Body of pancreas (tissue), 4 donors: ENCODE results near the gene MEF2D. TPM values are rescaled to one million over a fixed set of nuclear protein-coding genes. Genes with fewer than 3 reads are reported as not detected.

Experiments
- ATAC-seq: fragments of 150-250 bp; one replicate; pipeline ENCODE4 v1.9.1; 2016
- DNase-seq, 4 donors: peaks; one replicate each; pipeline ENCODE4 v3.0.0-alpha.2; 2019
- H3K27ac ChIP-seq, 4 donors: fragments of 200-600 bp; sonication (generic); 1 replicate in 3 of 4; 2 replicates in 1 of 4; pipeline versions ENCODE4 v1.5.1 to v1.6.1; 2016 to 2019; ENCODE audit warnings: mild to moderate bottlenecking in 1 of 4, mixed read lengths in 1 of 4, moderate library complexity in 1 of 4
- H3K27me3 ChIP-seq, 2 donors: fragments of 200-600 bp; sonication (generic); one replicate each; pipeline ENCODE4 v1.6.0; 2016; ENCODE audit warnings: mild to moderate bottlenecking in 1 of 2
- H3K36me3 ChIP-seq, 2 donors: fragments of 200-600 bp; sonication (generic); replicated peaks in 1 of 2; 2 replicates each; pipeline ENCODE4 v1.5.1; 2016; ENCODE audit warnings: low read depth in 2 of 2; ENCODE audit not compliant: insufficient read depth in 1 of 2
- H3K4me1 ChIP-seq: fragments of 200-600 bp; sonication (generic); one replicate; pipeline ENCODE4 v1.6.0; 2016
- H3K4me3 ChIP-seq, 2 donors: fragments of 200-600 bp; sonication (generic); 1 replicate in 1 of 2; 2 replicates in 1 of 2; pipeline ENCODE4 v1.5.1; 2016 to 2019
- H3K9me3 ChIP-seq, 3 donors: fragments of 200-600 bp; sonication (generic); 1 replicate in 2 of 3; 2 replicates in 1 of 3; pipeline ENCODE4 v1.5.1; 2016
- POLR2A ChIP-seq, 3 donors: fragments of 450-650 bp; IDR thresholded peaks; one replicate each; pipeline ENCODE4 v1.6.1; 2016; ENCODE audit warnings: antibody characterized with exemption in 3 of 3, mild to moderate bottlenecking in 2 of 3
- WGBS, 2 donors: methylation state at CpG; one replicate each; pipeline ENCODE4 v1.1.5; 2017; 5-methylcytosine and 5-hydroxymethylcytosine counted together
- intact Hi-C: fragments of 100-400 bp; cut with DNase I; formaldehyde crosslinking; loops from one replicate; pipeline ENCODE4 v1.15.1; 2023
- total RNA-seq, 2 donors: library from RNA; depleted of rRNA; stranded (reverse); fragments of >200 nt; gene quantifications; one replicate each; pipeline ENCODE4 v1.1.0, GENCODE V29; 2016
- TF ChIP-seq, protein P1 (sequence below), 7 experiments: fragments of 450-650 bp in 4 of 7; fragments of 200-600 bp in 3 of 7; sonication (generic) in 3 of 7; IDR thresholded peaks; one replicate each; pipeline ENCODE4 v1.5.1; 2016 to 2019; ENCODE audit warnings: antibody characterized with exemption in 7 of 7

MEF2D gene
- total RNA-seq, 2 donors from 2014 or later = 15.6 to 18.1 TPM

DNA sequence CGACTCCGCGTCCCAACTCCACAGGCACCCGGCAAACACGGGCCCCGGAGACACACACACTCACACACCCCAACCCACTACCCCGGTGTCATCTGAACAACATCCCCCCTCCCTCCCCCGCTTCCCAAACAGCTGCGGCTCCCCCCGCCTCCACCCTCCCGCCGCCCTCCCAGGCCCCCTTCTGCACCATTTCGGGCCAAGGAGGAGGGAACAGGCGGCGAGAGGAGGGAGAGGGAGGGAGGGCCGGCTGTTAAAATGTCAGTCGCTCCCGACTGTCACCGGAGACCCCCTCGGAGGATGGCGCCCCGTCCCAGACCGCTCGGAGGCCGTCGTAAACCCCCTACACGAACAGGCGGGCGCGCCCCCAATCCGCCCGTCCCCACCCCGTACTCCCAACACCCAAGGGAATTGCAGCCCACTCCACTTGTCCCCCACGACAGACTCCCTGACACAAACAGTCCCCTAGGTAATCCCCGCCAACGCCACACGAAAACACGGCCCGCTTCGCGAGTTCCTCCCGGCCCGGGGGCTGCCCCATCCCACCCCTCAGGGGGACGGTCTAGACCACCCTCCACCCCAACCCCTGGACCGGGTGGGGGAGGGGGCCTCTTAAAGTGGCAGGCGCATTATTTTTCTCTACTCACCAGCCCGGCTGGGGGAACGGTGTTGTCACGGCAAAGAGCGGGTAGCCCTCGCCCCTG is 583 bp downstream of the MEF2D start:
- no peak for TF ChIP-seq POLR2A (IDR thresholded peaks at IDR 0.05)
- TF ChIP-seq, protein P1, sequence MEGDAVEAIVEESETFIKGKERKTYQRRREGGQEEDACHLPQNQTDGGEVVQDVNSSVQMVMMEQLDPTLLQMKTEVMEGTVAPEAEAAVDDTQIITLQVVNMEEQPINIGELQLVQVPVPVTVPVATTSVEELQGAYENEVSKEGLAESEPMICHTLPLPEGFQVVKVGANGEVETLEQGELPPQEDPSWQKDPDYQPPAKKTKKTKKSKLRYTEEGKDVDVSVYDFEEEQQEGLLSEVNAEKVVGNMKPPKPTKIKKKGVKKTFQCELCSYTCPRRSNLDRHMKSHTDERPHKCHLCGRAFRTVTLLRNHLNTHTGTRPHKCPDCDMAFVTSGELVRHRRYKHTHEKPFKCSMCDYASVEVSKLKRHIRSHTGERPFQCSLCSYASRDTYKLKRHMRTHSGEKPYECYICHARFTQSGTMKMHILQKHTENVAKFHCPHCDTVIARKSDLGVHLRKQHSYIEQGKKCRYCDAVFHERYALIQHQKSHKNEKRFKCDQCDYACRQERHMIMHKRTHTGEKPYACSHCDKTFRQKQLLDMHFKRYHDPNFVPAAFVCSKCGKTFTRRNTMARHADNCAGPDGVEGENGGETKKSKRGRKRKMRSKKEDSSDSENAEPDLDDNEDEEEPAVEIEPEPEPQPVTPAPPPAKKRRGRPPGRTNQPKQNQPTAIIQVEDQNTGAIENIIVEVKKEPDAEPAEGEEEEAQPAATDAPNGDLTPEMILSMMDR (IDR thresholded peaks at IDR 0.05) = no peak
- H3K4me3 ChIP-seq = peak overlapping the region; percentile 81 to 91
- H3K9me3 ChIP-seq = no peaks in the 10 kb centered on the region
- DNase-seq (peak; percentile 57 to 63 (median 60)), ATAC-seq (peak; percentile 0)
- H3K27me3 ChIP-seq = no peaks in the 10 kb centered on the region
- 0% methylated on average over 5 to 47 of the region's 51 CpGs for WGBS, 2 donors
- intact Hi-C loops = no loop called here
- peaks cover 79% of the 10 kb centered on the region for H3K4me1 ChIP-seq
- H3K27ac ChIP-seq = peak overlapping the region; percentile 99 to 100 (median 100)
- H3K36me3 ChIP-seq = no peaks in the 10 kb centered on the region

DNA sequence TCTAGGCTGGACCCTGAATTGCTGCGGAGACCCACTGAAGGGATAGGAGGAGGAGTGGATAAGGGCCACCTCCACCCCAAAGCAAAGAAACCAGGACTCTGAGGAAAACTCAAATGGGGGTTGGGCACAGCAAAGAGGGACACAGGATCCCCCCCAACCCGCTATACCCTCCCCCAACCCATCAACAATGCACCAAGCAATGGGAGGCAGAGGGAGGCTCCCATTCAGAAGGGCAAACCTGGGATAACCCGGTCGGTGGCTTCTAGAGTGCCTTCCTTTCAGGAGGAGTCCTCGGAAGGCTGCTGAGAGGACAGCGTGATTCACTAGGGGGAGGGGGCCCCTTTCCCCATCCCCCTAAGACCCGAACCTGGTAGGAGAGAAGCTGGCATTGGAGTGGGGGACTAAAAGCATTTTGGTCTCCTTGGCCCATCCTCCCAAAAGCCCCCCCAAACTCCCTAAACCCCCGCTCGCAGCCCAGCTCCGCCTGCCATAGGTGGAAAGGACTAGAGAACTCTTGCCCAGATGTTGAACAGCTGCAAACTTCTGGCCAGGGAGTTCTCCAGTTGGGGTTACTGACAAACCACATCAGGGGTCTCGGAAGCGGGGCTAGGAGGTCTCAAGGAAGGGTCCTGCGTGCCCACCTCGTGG is 1.3 kb downstream of the MEF2D start:
- H3K36me3 ChIP-seq = no peaks in the 10 kb centered on the region
- H3K27ac ChIP-seq = peak overlapping the region; percentile 99 to 100 (median 100)
- H3K27me3 ChIP-seq = no peaks in the 10 kb centered on the region
- peak in 1 of 3 donors; percentile 35 for TF ChIP-seq POLR2A (IDR thresholded peaks at IDR 0.05)
- TF ChIP-seq, protein P1 (IDR thresholded peaks at IDR 0.05) = no peak
- H3K4me3 ChIP-seq = peak overlapping the region; percentile 81 to 91
- DNase-seq (no peak), ATAC-seq (no peak)
- intact Hi-C loops = no loop called here
- peaks cover 79% of the 10 kb centered on the region for H3K4me1 ChIP-seq
- H3K9me3 ChIP-seq = no peaks in the 10 kb centered on the region
- 0% methylated on average over 7 to 14 of the region's 14 CpGs for WGBS, 2 donors

DNA sequence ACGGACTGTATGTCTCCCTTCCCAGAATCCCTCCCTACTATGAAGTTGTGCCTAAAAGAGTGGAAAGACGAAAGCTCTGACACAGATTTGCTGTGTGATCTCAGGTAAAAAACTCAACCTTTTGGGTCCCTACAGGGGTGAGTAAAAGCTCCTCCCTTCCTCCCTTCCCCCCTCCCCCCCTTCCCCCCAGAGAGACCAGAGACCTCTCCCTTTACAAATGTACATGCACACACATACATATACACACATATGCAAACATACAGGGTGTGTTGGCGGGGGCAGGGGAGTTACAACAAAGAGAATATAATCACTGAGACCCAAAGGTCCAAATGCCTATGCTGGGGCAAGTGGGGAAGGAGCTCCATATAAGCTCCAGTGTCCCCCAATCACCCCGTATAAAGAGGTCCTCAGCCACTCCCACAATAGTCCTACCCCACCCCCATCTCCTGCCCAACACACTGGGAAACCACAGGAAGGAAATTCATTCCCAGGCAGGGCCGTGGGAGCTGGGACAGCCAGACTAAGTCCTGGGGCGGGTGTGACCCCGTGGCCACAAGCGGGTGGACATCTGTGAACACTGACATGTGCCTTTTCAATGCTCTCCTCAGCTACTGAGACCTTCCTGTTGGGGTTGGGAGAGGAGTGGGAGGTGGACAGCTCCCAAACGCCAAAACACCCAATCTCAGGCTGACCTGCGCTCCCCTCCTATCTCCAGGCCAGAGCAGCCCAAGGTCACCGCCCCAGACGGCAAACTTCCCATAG is 2.0 kb downstream of the MEF2D start:
- H3K9me3 ChIP-seq = no peaks in the 10 kb centered on the region
- DNase-seq (peak; percentile 63 to 79 (median 72)), ATAC-seq (no peak)
- TF ChIP-seq, protein P1 (IDR thresholded peaks at IDR 0.05) = no peak
- peak; percentile 27 to 63 (median 59) for TF ChIP-seq POLR2A (IDR thresholded peaks at IDR 0.05)
- no peaks in the 10 kb centered on the region for H3K27me3 ChIP-seq
- peak overlapping the region; percentile 81 to 91 for H3K4me3 ChIP-seq
- H3K36me3 ChIP-seq = no peaks in the 10 kb centered on the region
- 5 to 7% methylated on average over 11 to 12 of the region's 12 CpGs for WGBS, 2 donors
- intact Hi-C loops = no loop called here
- H3K4me1 ChIP-seq = peaks cover 79% of the 10 kb centered on the region
- H3K27ac ChIP-seq = peak overlapping the region; percentile 99 to 100 (median 100)

DNA sequence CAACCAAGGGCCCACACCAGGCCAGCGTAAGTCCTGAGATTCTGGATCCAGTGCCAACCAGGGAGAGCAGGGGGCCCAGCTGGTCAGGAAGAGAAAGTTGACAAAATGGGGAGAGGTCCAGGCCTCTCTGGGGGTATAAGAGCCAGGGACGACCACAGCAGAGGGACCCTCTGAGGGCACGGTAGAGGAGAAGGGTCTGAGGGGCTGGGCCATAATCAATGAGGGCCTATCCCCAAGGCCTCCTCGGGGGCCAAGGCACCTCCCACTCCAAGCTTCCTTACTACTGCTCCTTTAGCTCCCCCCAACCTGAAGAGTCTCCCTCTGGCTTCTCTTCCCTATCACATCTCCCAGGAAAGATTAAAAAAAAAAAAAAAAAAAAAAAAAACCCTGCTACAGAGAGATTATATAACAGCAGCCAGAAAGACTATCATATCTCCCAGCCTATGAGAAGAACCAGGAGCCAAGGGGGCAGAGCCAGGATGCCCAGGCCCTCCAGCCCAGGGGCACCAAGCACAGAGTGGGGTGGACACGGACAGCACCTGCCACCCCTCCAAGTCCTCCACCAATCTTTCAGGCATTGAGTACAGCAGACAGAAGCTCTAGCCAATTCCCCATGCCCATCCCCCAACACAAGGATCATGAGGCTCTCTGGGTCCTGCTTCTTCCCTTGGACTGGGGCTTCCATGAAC is 2.7 kb downstream of the MEF2D start:
- 30 to 33% methylated on average over 4 to 5 of the region's 5 CpGs for WGBS, 2 donors
- no peaks in the 10 kb centered on the region for H3K27me3 ChIP-seq
- TF ChIP-seq, protein P1 (IDR thresholded peaks at IDR 0.05) = no peak
- TF ChIP-seq POLR2A (IDR thresholded peaks at IDR 0.05) = no peak
- ATAC-seq = no peak
- DNase-seq = peak in 2 of 4 donors; percentile 47 to 54
- intact Hi-C loops = no loop called here
- no peak overlapping the region for H3K4me3 ChIP-seq
- no peaks in the 10 kb centered on the region for H3K9me3 ChIP-seq
- H3K4me1 ChIP-seq = peaks cover 79% of the 10 kb centered on the region
- H3K36me3 ChIP-seq = no peaks in the 10 kb centered on the region
- peak overlapping the region; percentile 99 to 100 (median 100) for H3K27ac ChIP-seq
